WERI-Rb-1 (cell line): ENCODE measurements around the gene HOXA6.

Experiments
- DNase-seq: peaks from one replicate; pipeline ENCODE4 v3.0.0-alpha.2; 2020
- H3K27ac ChIP-seq: fragments of 250-450 bp; sonication (Bioruptor Pico); 2 replicates; pipeline ENCODE4 v1.5.1; 2020; ENCODE audit warnings: mild to moderate bottlenecking, moderate library complexity
- H3K27me3 ChIP-seq: fragments of 250-450 bp; sonication (Bioruptor Pico); 2 replicates; pipeline ENCODE4 v1.5.1; 2021; ENCODE audit warnings: mild to moderate bottlenecking, low read depth, moderate library complexity; ENCODE audit not compliant: insufficient read depth, severe bottlenecking
- H3K36me3 ChIP-seq: fragments of 250-450 bp; sonication (Bioruptor Pico); 2 replicates; pipeline ENCODE4 v1.5.1; 2020; ENCODE audit warnings: mild to moderate bottlenecking, moderate library complexity
- H3K4me3 ChIP-seq: 2 replicates; pipeline ENCODE4 v1.5.1; 2011; ENCODE audit warnings: low read depth, mild to moderate bottlenecking, control low read depth, low read length
- H3K9me3 ChIP-seq: fragments of 250-450 bp; sonication (Bioruptor Pico); 2 replicates; pipeline ENCODE4 v1.5.1; 2021; ENCODE audit warnings: mild to moderate bottlenecking, moderate library complexity; ENCODE audit not compliant: severe bottlenecking
- CTCF ChIP-seq: IDR thresholded peaks from 2 replicates; pipeline ENCODE4 v1.5.1; 2011; ENCODE audit warnings: low read depth, mild to moderate bottlenecking, control low read depth, inconsistent platforms, low read length

HOXA6 gene

DNA sequence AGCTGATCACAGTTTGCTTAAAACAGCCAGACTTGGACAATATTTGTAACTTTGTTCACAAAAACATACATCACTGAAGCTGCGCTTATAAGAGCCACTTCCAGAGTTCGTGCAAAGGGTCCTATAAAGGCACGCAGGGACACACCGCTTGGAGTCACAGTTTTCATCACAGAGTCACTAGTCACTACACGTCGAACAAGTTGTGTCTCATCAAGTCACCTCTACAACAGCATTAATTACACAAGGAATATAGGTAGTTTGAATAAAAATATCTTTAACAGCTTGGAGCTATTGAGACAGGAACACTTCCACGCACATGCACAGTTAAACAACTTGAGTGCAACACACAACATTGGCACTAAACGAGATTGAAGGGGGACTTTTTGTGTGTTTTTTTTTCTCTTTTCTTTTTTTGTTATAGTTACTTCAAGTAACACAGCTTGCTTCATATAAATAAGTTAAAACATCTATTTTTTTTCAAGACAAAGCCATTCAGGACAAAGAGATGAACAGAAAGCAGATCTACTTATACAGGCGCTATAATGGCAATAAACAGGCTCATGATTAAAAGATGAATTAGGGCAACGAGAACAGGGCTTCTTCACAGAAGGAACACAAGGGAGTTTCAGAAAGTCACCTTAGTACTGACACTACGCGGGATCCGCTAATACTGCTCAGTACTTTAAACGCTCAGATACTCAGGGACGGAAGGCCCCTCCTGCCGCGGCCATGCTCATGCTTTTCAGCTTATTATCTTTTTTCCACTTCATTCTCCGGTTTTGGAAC is 6.2 kb downstream of the HOXA6 start:
- Histone ChIP-seq H3K27me3 (peaks cover 55% of the 10 kb centered on the region), H3K9me3 (no peaks in the 10 kb centered on the region), H3K36me3 (no peaks in the 10 kb centered on the region), H3K27ac (no peak overlapping the region), H3K4me3 (no peak overlapping the region)
- DNase-seq = no peak
- TF ChIP-seq CTCF = no peak

DNA sequence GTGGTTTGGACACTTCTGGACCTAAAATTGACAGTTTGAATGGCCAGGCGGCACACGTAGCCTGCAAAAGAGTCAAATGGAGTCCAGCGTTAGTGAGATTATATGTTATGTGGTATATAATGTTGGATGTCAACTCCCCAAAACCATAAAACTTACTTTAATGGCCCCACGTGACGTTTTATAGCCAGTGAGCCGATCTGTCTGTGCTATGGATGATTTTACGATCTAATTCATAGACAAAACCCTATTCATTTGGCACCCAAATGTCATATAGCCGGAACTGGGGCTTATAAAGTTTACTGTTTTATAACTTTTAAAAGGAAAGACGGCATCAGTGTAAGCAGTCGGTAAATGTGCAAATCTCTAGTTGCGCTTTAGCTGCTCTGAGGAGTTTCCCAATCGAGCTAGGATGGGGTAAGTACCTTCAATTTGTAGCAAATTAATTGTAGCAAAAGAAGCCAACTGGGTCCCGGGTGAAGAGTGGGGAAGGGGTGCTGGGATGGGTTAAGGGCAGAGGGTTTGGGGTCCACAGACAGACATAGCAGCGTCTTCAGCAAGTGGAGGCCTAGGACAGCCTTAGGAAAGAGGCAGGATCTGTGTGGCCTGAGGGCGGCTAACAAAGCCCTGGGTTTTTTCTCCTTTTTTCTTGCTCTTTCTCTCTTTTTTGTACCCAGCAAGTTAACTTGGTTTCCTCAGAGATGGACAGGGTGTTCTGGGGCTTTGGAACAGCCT is 7.3 kb downstream of the HOXA6 start:
- Histone ChIP-seq H3K27me3 (peaks cover 58% of the 10 kb centered on the region), H3K4me3 (no peak overlapping the region), H3K36me3 (no peaks in the 10 kb centered on the region), H3K9me3 (no peaks in the 10 kb centered on the region), H3K27ac (no peak overlapping the region)
- no peak for TF ChIP-seq CTCF
- DNase-seq = no peak

DNA sequence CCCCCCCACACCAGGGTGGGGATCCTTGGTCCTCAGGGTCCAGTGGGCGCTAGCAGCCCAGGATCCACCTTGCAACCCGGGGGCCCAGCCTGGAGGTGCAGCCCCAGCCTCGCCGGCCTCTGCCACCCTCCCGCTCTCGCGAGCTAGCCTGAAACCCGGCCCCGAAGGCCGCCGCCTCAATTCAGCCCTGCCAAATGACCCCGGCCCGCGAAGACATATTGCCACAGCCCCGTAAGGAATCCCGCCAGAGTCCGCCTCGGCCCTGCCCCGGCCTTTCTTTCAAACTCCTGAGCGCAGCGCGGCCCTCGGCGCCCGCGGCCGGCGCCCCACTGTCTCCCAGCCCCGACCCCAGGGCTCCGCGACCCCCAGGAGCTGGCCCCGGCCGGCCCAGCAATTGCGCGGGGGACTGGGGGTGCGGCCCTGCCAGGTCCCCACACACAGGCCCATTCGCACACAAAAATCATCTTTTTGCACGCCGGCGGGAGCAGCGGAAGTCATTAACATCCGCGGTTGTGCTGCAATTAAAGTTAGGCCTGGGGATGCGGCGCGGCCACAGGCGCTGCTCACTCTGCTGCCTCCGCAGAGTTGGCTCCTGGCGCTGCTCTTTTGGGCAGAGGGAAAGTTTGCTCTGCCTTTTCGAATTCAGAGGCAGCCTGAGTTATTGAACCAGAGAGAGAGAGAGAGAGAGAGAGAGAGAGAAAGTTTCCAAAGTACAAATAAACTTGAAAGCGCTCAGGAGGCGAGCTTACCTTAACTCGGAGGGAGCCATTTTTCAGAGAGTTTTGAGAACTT is 8.0 kb downstream of the HOXA6 start:
- Histone ChIP-seq H3K36me3 (no peaks in the 10 kb centered on the region), H3K9me3 (no peaks in the 10 kb centered on the region), H3K27me3 (peaks cover 54% of the 10 kb centered on the region), H3K4me3 (no peak overlapping the region), H3K27ac (no peak overlapping the region)
- TF ChIP-seq CTCF = no peak
- no peak for DNase-seq

GRCh38 chr7:27138985-27139333 is 8.6 kb downstream of the HOXA6 start:
- no peak for TF ChIP-seq CTCF
- Histone ChIP-seq H3K27ac (no peak overlapping the region), H3K27me3 (peaks cover 54% of the 10 kb centered on the region), H3K9me3 (no peaks in the 10 kb centered on the region), H3K4me3 (no peak overlapping the region), H3K36me3 (no peaks in the 10 kb centered on the region)
- no peak for DNase-seq

DNA sequence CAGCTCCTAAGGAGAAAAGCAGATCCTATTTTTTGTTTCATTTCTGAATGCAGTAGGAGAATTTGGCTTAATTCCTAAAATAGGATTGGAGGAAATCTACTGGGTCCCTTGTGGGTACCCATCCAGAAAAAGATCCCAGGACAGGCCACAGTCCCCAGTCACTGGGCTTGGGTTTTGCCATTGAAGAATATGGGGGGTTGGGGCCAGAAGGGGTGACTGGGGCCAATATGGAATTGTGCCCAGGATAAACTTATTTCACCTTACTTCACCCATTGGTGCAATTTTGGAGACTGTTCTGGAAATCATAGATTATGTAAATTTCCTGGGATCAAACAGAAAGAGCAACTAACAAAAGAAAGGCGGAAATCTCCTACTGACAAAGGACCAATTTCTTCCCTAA is 9.1 kb downstream of the HOXA6 start:
- no peak for TF ChIP-seq CTCF
- H3K4me3 ChIP-seq = no peak overlapping the region
- no peak overlapping the region for H3K27ac ChIP-seq
- peaks cover 56% of the 10 kb centered on the region for H3K27me3 ChIP-seq
- no peaks in the 10 kb centered on the region for H3K36me3 ChIP-seq
- H3K9me3 ChIP-seq = no peaks in the 10 kb centered on the region
- no peak for DNase-seq
